ENCODE data around the gene CYB5D1.

- TF ChIP-seq CTCF (IDR thresholded peaks at IDR 0.05): no peak
- TF ChIP-seq POLR2A (IDR thresholded peaks at IDR 0.05): no peak
- no peak for TF ChIP-seq EP300 (IDR thresholded peaks at IDR 0.05)
These were observed 51.3 kb downstream of the CYB5D1 start for GRCh38 chr17:7909089-7909488.

Measured in tibial nerve (tissue), 4 donors.